Endodermal cell (in vitro differentiated cells): Measurements from ENCODE around the gene NDST1. TPM values are rescaled to one million over a fixed set of nuclear protein-coding genes. Genes with fewer than 3 reads are reported as not detected.

Source experiments
- DNase-seq: peaks from one replicate; pipeline ENCODE4 v3.0.0-alpha.2; 2017
- H3K27ac ChIP-seq: 2 replicates; pipeline ENCODE4 v1.5.1; 2013; ENCODE audit warnings: mild to moderate bottlenecking, low read depth, low read length, moderate library complexity
- H3K27me3 ChIP-seq: 2 replicates; pipeline ENCODE4 v1.6.1; 2013; ENCODE audit warnings: mild to moderate bottlenecking, low read length, moderate library complexity; ENCODE audit not compliant: insufficient read depth, control insufficient read depth, poor library complexity, severe bottlenecking
- H3K36me3 ChIP-seq: 2 replicates; pipeline ENCODE4 v1.7.0; 2013; ENCODE audit warnings: mild to moderate bottlenecking, low read length, moderate library complexity; ENCODE audit not compliant: control insufficient read depth, insufficient read depth
- H3K4me1 ChIP-seq: one replicate; pipeline ENCODE4 v1.7.0; 2013; ENCODE audit warnings: low read length; ENCODE audit not compliant: control insufficient read depth, insufficient read depth
- H3K4me3 ChIP-seq: 2 replicates; pipeline ENCODE4 v1.5.1; 2013; ENCODE audit warnings: mild to moderate bottlenecking, low read length, moderate library complexity
- H3K9ac ChIP-seq: 2 replicates; pipeline ENCODE4 v1.6.1; 2013; ENCODE audit warnings: mild to moderate bottlenecking, low read length, moderate library complexity; ENCODE audit not compliant: poor library complexity, severe bottlenecking; ENCODE audit errors: extremely low read depth
- H3K9me3 ChIP-seq: 2 replicates; pipeline ENCODE4 v1.6.1; 2013; ENCODE audit warnings: mild to moderate bottlenecking, low read length, moderate library complexity; ENCODE audit not compliant: control insufficient read depth
- H3K27ac Mint-ChIP-seq: 2 replicates; pipeline ENCODE4 v1.8.0; 2020; ENCODE audit warnings: mixed read lengths
- H3K27me3 Mint-ChIP-seq: 2 replicates; pipeline ENCODE4 v1.8.0; 2021; ENCODE audit warnings: mild to moderate bottlenecking, mixed read lengths; ENCODE audit not compliant: insufficient read depth
- H3K36me3 Mint-ChIP-seq: 2 replicates; pipeline ENCODE4 v1.8.0; 2020; ENCODE audit warnings: low read depth, mixed read lengths
- H3K4me1 Mint-ChIP-seq: 2 replicates; pipeline ENCODE4 v1.8.0; 2020; ENCODE audit warnings: mixed read lengths
- H3K4me3 Mint-ChIP-seq: 2 replicates; pipeline ENCODE4 v1.8.0; 2020; ENCODE audit warnings: mild to moderate bottlenecking, moderate library complexity, mixed read lengths
- H3K9me3 Mint-ChIP-seq: 2 replicates; pipeline ENCODE4 v1.8.0; 2020; ENCODE audit warnings: mild to moderate bottlenecking, mixed read lengths
- CTCF ChIP-seq: fragments of 200-600 bp; sonication (generic); conservative IDR thresholded peaks from 2 replicates; pipeline ENCODE4 v1.5.0; 2021; ENCODE audit warnings: antibody characterized with exemption, mild to moderate bottlenecking
- WGBS, 2 experiments: methylation state at CpG; one replicate each; pipeline versions ENCODE4 v1.1.5 to v1.1.7; 2013; ENCODE audit warnings: missing lambda C conversion rate in 2 of 2, mixed read lengths in 1 of 2; ENCODE audit not compliant: insufficient coverage in 1 of 2, insufficient read length in 1 of 2; 5-methylcytosine and 5-hydroxymethylcytosine counted together
- total RNA-seq, 2 donors: library from RNA; stranded (reverse); fragmentation: NEBNext Ultra II Directional in 1 of 2; extraction: Animal tissue kit (Norgen Biotek cat#: 25700) in 1 of 2; gene quantifications; 2 replicates in 1 of 2; 3 replicates in 1 of 2; pipeline ENCODE4 v1.2.1, GENCODE V29; 2021

NDST1 gene
- total RNA-seq, 2 donors from 2014 or later, result 53.3 to 71.7 TPM

- H3K27ac ChIP-seq, result no peak overlapping the region
- 96 to 97% methylated on average over 20 to 24 of the region's 24 CpGs for WGBS, 2 experiments
- no peaks in the 10 kb centered on the region for H3K9me3 ChIP-seq
- peaks cover 57% of the 10 kb centered on the region for H3K36me3 ChIP-seq
- H3K4me1 ChIP-seq, result peaks cover 18% of the 10 kb centered on the region
- no peak overlapping the region for H3K4me3 ChIP-seq
- no peak overlapping the region for H3K27ac Mint-ChIP-seq
- no peak for DNase-seq
- H3K9ac ChIP-seq, result no peak overlapping the region
- H3K9me3 Mint-ChIP-seq, result no peaks in the 10 kb centered on the region
- peaks cover 36% of the 10 kb centered on the region for H3K4me1 Mint-ChIP-seq
- TF ChIP-seq CTCF, result no peak
- no peaks in the 10 kb centered on the region for H3K27me3 Mint-ChIP-seq
- no peak overlapping the region for H3K4me3 Mint-ChIP-seq
- H3K27me3 ChIP-seq, result no peaks in the 10 kb centered on the region
- H3K36me3 Mint-ChIP-seq, result peaks cover 31% of the 10 kb centered on the region
Measured at GRCh38 chr5:150527808-150528207, 19.9 kb downstream of the NDST1 start.

- H3K4me1 ChIP-seq, result peaks cover 9% of the 10 kb centered on the region
- Mint-ChIP-seq H3K9me3 (no peaks in the 10 kb centered on the region), H3K36me3 (peaks cover 39% of the 10 kb centered on the region), H3K27ac (no peak overlapping the region), H3K4me1 (peaks cover 27% of the 10 kb centered on the region), H3K27me3 (no peaks in the 10 kb centered on the region), H3K4me3 (no peak overlapping the region)
- peaks cover 62% of the 10 kb centered on the region for H3K36me3 ChIP-seq
- H3K27ac ChIP-seq, result no peak overlapping the region
- H3K9me3 ChIP-seq, result no peaks in the 10 kb centered on the region
- H3K4me3 ChIP-seq, result no peak overlapping the region
- H3K9ac ChIP-seq, result no peak overlapping the region
- no peaks in the 10 kb centered on the region for H3K27me3 ChIP-seq
- no peak for DNase-seq
- 83 to 90% methylated on average over 2 of the region's 2 CpGs for WGBS, 2 experiments
- TF ChIP-seq CTCF, result no peak
Measured at GRCh38 chr5:150528924-150529546, 21.1 kb downstream of the NDST1 start.

- Histone ChIP-seq H3K4me1 (peaks cover 9% of the 10 kb centered on the region), H3K9ac (no peak overlapping the region), H3K27ac (no peak overlapping the region), H3K36me3 (peaks cover 62% of the 10 kb centered on the region), H3K9me3 (no peaks in the 10 kb centered on the region), H3K27me3 (no peaks in the 10 kb centered on the region), H3K4me3 (peak overlapping the region; percentile 66)
- peak overlapping the region; percentile 24 for H3K4me3 Mint-ChIP-seq
- peaks cover 27% of the 10 kb centered on the region for H3K4me1 Mint-ChIP-seq
- H3K27me3 Mint-ChIP-seq, result no peaks in the 10 kb centered on the region
- no peak for TF ChIP-seq CTCF
- peaks cover 43% of the 10 kb centered on the region for H3K36me3 Mint-ChIP-seq
- WGBS, 2 experiments, result 20 to 43% methylated on average over 1 to 4 of the region's 4 CpGs
- DNase-seq, result peak; percentile 82
- H3K9me3 Mint-ChIP-seq, result no peaks in the 10 kb centered on the region
- H3K27ac Mint-ChIP-seq, result peak overlapping the region; percentile 24
Measured at GRCh38 chr5:150529555-150529954, 21.6 kb downstream of the NDST1 start.
